Activated T-helper 2 cell treated with anti-CD3 and anti-CD28 coated beads, Interferon-gamma antibody, Interleukin-2, Interleukin-4, amounts not matched to agents 10 μg/mL and 5 μg/mL and 100 μg/mL, durations not matched to agents 14 hours and 24 hours and 36 hours (primary cell): Measurements from ENCODE around the gene ACSL4. TPM values are rescaled to one million over a fixed set of nuclear protein-coding genes. Genes with fewer than 3 reads are reported as not detected.

Experiments
- DNase-seq: peaks from one replicate; pipeline ENCODE4 v3.0.0; 2021; ENCODE audit warnings: low spot score
- H3K27ac Mint-ChIP-seq: one replicate; pipeline ENCODE4 v1.8.0; 2021; ENCODE audit warnings: mixed read lengths
- H3K27me3 Mint-ChIP-seq: one replicate; pipeline ENCODE4 v1.8.0; 2021; ENCODE audit warnings: low read depth, mixed read lengths
- H3K36me3 Mint-ChIP-seq: one replicate; pipeline ENCODE4 v1.8.0; 2021; ENCODE audit warnings: low read depth, mixed read lengths
- H3K4me1 Mint-ChIP-seq: one replicate; pipeline ENCODE4 v1.8.0; 2021; ENCODE audit warnings: low read depth, mixed read lengths
- H3K4me3 Mint-ChIP-seq: one replicate; pipeline ENCODE4 v1.8.0; 2021; ENCODE audit warnings: low read depth, mild to moderate bottlenecking, moderate library complexity, mixed read lengths
- H3K9me3 Mint-ChIP-seq: one replicate; pipeline ENCODE4 v1.8.0; 2021; ENCODE audit warnings: mixed read lengths
- intact Hi-C: fragments of 100-400 bp; cut with micrococcal nuclease; formaldehyde crosslinking; loops from one replicate; pipeline ENCODE4 v1.15.1; 2023
- total RNA-seq: library from RNA; stranded (reverse); gene quantifications from 2 replicates; pipeline ENCODE4 v1.2.3, GENCODE V29; 2022

Gene ACSL4
- 101 and 102 TPM in 2 replicates for total RNA-seq

- no peaks in the 10 kb centered on the region for H3K27me3 Mint-ChIP-seq
- intact Hi-C loops, result loop anchor here (1.0 to 10.0 kb wide), 5 partner anchors 24 to 582 kb away; partner anchors contain the start of genes AMMECR1 and TMEM164
- H3K27ac Mint-ChIP-seq, result peak within 1 kb of the TSS; percentile 95
- H3K4me3 Mint-ChIP-seq, result peak within 1 kb of the TSS; percentile 93
- DNase-seq, result peak; percentile 78
- no peaks in the 10 kb centered on the region for H3K9me3 Mint-ChIP-seq
- peaks cover 25% of the 10 kb centered on the region for H3K36me3 Mint-ChIP-seq
- H3K4me1 Mint-ChIP-seq, result peaks cover 30% of the 10 kb centered on the region
Observed at GRCh38 chrX:109732807-109733612, at the start of gene ACSL4. Gene ACSL4, minus strand, starts transcription at chrX:109733257. Its CDS starts 49,894 bp downstream, at chrX:109683363.

GRCh38 chrX:109777749-109778148 is 44.7 kb upstream of the ACSL4 start:
- Mint-ChIP-seq H3K4me1 (peaks cover 19% of the 10 kb centered on the region), H3K4me3 (no peak overlapping the region), H3K9me3 (no peaks in the 10 kb centered on the region), H3K27me3 (no peaks in the 10 kb centered on the region), H3K36me3 (no peaks in the 10 kb centered on the region), H3K27ac (no peak overlapping the region)
- intact Hi-C loops, result no loop called here
- DNase-seq, result no peak

- peaks cover 16% of the 10 kb centered on the region for H3K4me1 Mint-ChIP-seq
- intact Hi-C loops, result no loop called here
Observed at GRCh38 chrX:109776986-109777385, 43.9 kb upstream of the ACSL4 start.

GRCh38 chrX:109776432-109776831 is 43.4 kb upstream of the ACSL4 start:
- DNase-seq, result no peak
- intact Hi-C loops, result no loop called here

More at GRCh38 chrX:109776986-109777385, 43.9 kb upstream of the ACSL4 start:
- H3K27me3 Mint-ChIP-seq, result no peaks in the 10 kb centered on the region
- DNase-seq, result no peak
- H3K9me3 Mint-ChIP-seq, result no peaks in the 10 kb centered on the region
- H3K4me3 Mint-ChIP-seq, result no peak overlapping the region
- H3K27ac Mint-ChIP-seq, result no peak overlapping the region
- no peaks in the 10 kb centered on the region for H3K36me3 Mint-ChIP-seq

GRCh38 chrX:109775386-109775785 is 42.3 kb upstream of the ACSL4 start:
- Mint-ChIP-seq H3K36me3 (no peaks in the 10 kb centered on the region), H3K4me3 (no peak overlapping the region), H3K9me3 (no peaks in the 10 kb centered on the region), H3K27ac (no peak overlapping the region), H3K4me1 (peaks cover 8% of the 10 kb centered on the region), H3K27me3 (no peaks in the 10 kb centered on the region)
- DNase-seq, result no peak
- intact Hi-C loops, result no loop called here

More at GRCh38 chrX:109776432-109776831, 43.4 kb upstream of the ACSL4 start:
- H3K4me1 Mint-ChIP-seq, result peaks cover 16% of the 10 kb centered on the region
- no peaks in the 10 kb centered on the region for H3K36me3 Mint-ChIP-seq
- no peaks in the 10 kb centered on the region for H3K27me3 Mint-ChIP-seq
- no peaks in the 10 kb centered on the region for H3K9me3 Mint-ChIP-seq
- no peak overlapping the region for H3K27ac Mint-ChIP-seq
- H3K4me3 Mint-ChIP-seq, result no peak overlapping the region

GRCh38 chrX:109774706-109775105 is 41.6 kb upstream of the ACSL4 start:
- Mint-ChIP-seq H3K4me3 (no peak overlapping the region), H3K27ac (no peak overlapping the region), H3K4me1 (peaks cover 8% of the 10 kb centered on the region), H3K27me3 (no peaks in the 10 kb centered on the region), H3K36me3 (no peaks in the 10 kb centered on the region), H3K9me3 (no peaks in the 10 kb centered on the region)
- intact Hi-C loops, result no loop called here
- no peak for DNase-seq

- no peak for DNase-seq
- Mint-ChIP-seq H3K27ac (no peak overlapping the region), H3K9me3 (no peaks in the 10 kb centered on the region), H3K27me3 (no peaks in the 10 kb centered on the region), H3K36me3 (no peaks in the 10 kb centered on the region), H3K4me1 (peaks cover 8% of the 10 kb centered on the region), H3K4me3 (no peak overlapping the region)
- intact Hi-C loops, result no loop called here
Observed at GRCh38 chrX:109774136-109774535, 41.1 kb upstream of the ACSL4 start.

- Mint-ChIP-seq H3K27ac (no peak overlapping the region), H3K4me3 (no peak overlapping the region), H3K36me3 (no peaks in the 10 kb centered on the region)
Observed at GRCh38 chrX:109773374-109773773, 40.3 kb upstream of the ACSL4 start.

GRCh38 chrX:109770780-109771179 is 37.7 kb upstream of the ACSL4 start:
- peaks cover 8% of the 10 kb centered on the region for H3K27me3 Mint-ChIP-seq

More at GRCh38 chrX:109773374-109773773, 40.3 kb upstream of the ACSL4 start:
- Mint-ChIP-seq H3K4me1 (peaks cover 8% of the 10 kb centered on the region), H3K27me3 (no peaks in the 10 kb centered on the region), H3K9me3 (no peaks in the 10 kb centered on the region)
- no peak for DNase-seq
- intact Hi-C loops, result no loop called here

GRCh38 chrX:109760922-109761250 is 27.8 kb upstream of the ACSL4 start:
- H3K4me1 Mint-ChIP-seq, result peaks cover 18% of the 10 kb centered on the region
- intact Hi-C loops, result no loop called here
- peaks cover 11% of the 10 kb centered on the region for H3K27me3 Mint-ChIP-seq
- H3K27ac Mint-ChIP-seq, result no peak overlapping the region
- peaks cover 5% of the 10 kb centered on the region for H3K9me3 Mint-ChIP-seq
- H3K36me3 Mint-ChIP-seq, result no peaks in the 10 kb centered on the region
- DNase-seq, result no peak
- H3K4me3 Mint-ChIP-seq, result no peak overlapping the region

More at GRCh38 chrX:109770780-109771179, 37.7 kb upstream of the ACSL4 start:
- Mint-ChIP-seq H3K4me3 (no peak overlapping the region), H3K4me1 (peaks cover 10% of the 10 kb centered on the region), H3K36me3 (peaks cover 3% of the 10 kb centered on the region), H3K9me3 (no peaks in the 10 kb centered on the region), H3K27ac (no peak overlapping the region)
- intact Hi-C loops, result no loop called here
- DNase-seq, result no peak

- intact Hi-C loops, result no loop called here
- Mint-ChIP-seq H3K4me3 (no peak overlapping the region), H3K9me3 (peaks cover 10% of the 10 kb centered on the region), H3K27ac (peak overlapping the region; percentile 72), H3K4me1 (peaks cover 18% of the 10 kb centered on the region), H3K27me3 (peaks cover 8% of the 10 kb centered on the region), H3K36me3 (peaks cover 4% of the 10 kb centered on the region)
- DNase-seq, result no peak
Observed at GRCh38 chrX:109760209-109760921, 27.3 kb upstream of the ACSL4 start.

- H3K4me3 Mint-ChIP-seq, result no peak overlapping the region
- peaks cover 5% of the 10 kb centered on the region for H3K36me3 Mint-ChIP-seq
- no peak for DNase-seq
- H3K27ac Mint-ChIP-seq, result no peak overlapping the region
- intact Hi-C loops, result no loop called here
- no peaks in the 10 kb centered on the region for H3K4me1 Mint-ChIP-seq
- H3K9me3 Mint-ChIP-seq, result peaks cover 17% of the 10 kb centered on the region
- H3K27me3 Mint-ChIP-seq, result no peaks in the 10 kb centered on the region
Observed at GRCh38 chrX:109753256-109753655, 20.2 kb upstream of the ACSL4 start.

GRCh38 chrX:109751698-109752097 is 18.6 kb upstream of the ACSL4 start:
- intact Hi-C loops, result no loop called here
- Mint-ChIP-seq H3K9me3 (peaks cover 17% of the 10 kb centered on the region), H3K4me1 (no peaks in the 10 kb centered on the region), H3K27ac (no peak overlapping the region), H3K27me3 (no peaks in the 10 kb centered on the region), H3K4me3 (no peak overlapping the region), H3K36me3 (peaks cover 5% of the 10 kb centered on the region)
- DNase-seq, result no peak
